ENCODE data around the gene ZBTB11. TPM values are rescaled to one million over a fixed set of nuclear protein-coding genes. Genes with fewer than 3 reads are reported as not detected.
"Not testable (repeated sequence)": the region's sequence is repeated elsewhere in the genome, so short reads cannot be mapped to it uniquely, and the experiment has no call there.

ZBTB11 gene
- total RNA-seq, 6 experiments from 2014 or later, result 13.0 to 16.3 (median 15.5) TPM

- Mint-ChIP-seq H3K27me3 (ENCODE audit: insufficient read depth) (peaks cover 6% of the 10 kb centered on the region), H3K36me3 (ENCODE audit: low read depth) (peaks cover 35% of the 10 kb centered on the region), H3K27ac (peak overlapping the region; percentile 57), H3K4me3 (no peak overlapping the region), H3K4me1 (ENCODE audit: low read depth) (peaks cover 33% of the 10 kb centered on the region), H3K9me3 (no peaks in the 10 kb centered on the region)
- DNase-seq, result no peak
- TF ChIP-seq CTCF (IDR thresholded peaks at IDR 0.05), result no peak
These were observed 3.5 kb upstream of the ZBTB11 start for GRCh38 chr3:101680466-101680865.

DNA sequence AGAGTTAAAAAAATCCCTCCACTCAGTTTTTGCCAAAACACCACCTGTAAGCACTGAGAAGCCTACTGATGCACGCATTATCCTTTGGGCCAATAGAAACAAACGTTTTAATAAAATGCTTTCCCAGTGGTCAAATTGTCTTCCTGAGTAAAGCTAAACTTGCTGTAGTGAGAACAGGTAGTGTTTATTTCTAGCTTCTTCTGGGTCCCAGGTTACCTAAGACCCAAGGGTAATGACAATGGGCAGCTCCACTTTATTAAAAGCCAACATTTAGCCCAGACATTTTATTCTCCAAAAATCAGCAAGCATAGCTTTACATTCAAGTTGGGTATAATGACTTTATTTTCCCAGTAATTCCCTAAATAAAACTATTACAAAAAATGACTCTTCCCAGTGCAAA, 1.9 kb upstream of the ZBTB11 start:
- H3K27ac Mint-ChIP-seq; H3K4me3 Mint-ChIP-seq; H3K9me3 Mint-ChIP-seq; DNase-seq; H3K27me3 Mint-ChIP-seq (ENCODE audit: insufficient read depth): not testable (repeated sequence)
- Mint-ChIP-seq H3K4me1 (ENCODE audit: low read depth) (peaks cover 38% of the 10 kb centered on the region), H3K36me3 (ENCODE audit: low read depth) (peaks cover 30% of the 10 kb centered on the region)

DNA sequence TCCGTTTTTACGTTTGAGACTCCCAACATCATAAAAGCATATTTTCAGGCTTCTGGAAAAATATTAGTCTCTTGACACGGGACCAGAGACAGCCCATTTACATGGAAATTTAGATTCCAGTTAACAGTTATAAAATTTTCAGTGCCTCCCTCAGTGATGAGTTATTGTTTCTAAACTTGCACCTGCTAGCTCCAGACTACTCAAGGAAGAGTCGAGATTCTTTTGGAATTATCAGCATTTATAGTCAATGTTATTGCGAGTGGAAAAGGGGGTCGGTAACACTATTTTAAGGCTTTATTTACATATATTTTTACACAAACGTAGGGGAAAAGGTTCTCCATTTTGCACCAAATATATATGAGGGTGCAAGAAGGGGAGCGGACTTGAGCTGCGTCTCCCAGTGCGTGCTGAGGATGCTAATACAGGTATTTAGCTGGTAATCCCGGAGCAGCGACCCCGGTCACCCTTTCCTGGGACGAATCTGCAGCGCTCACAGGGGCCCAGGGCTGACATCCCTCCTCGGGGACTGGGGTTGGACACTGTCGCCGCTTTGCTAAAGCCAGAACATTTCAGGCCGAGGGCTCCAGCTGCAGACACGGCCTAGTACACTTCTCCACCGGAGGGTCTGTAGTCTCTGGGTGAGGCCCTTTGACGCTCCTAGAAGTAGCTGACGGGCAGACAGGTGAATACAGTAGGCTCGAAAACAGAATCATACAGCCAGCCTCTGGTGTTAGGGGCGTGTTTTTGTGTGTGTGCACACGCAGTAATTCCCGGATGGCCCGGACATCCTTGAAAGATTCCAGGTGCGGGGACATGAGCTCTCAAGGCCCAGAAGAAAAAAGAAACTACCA, 729 bp upstream of the ZBTB11 start:
- Mint-ChIP-seq H3K36me3 (ENCODE audit: low read depth) (peaks cover 28% of the 10 kb centered on the region), H3K27ac (peak overlapping the region; percentile 93), H3K4me3 (peak overlapping the region; percentile 97), H3K27me3 (ENCODE audit: insufficient read depth) (peaks cover 5% of the 10 kb centered on the region), H3K4me1 (ENCODE audit: low read depth) (peaks cover 43% of the 10 kb centered on the region), H3K9me3 (no peaks in the 10 kb centered on the region)
- TF ChIP-seq CTCF (IDR thresholded peaks at IDR 0.05), result peak; percentile 1; the same call in 1 of the 2 replicates
- DNase-seq, result no peak

- Mint-ChIP-seq H3K4me1 (ENCODE audit: low read depth) (peaks cover 45% of the 10 kb centered on the region), H3K27me3 (ENCODE audit: insufficient read depth) (peaks cover 5% of the 10 kb centered on the region), H3K4me3 (peak overlapping the region; percentile 97), H3K36me3 (ENCODE audit: low read depth) (peaks cover 23% of the 10 kb centered on the region), H3K9me3 (no peaks in the 10 kb centered on the region), H3K27ac (peak overlapping the region; percentile 97)
- peak; percentile 37 for TF ChIP-seq CTCF (IDR thresholded peaks at IDR 0.05)
- peak; percentile 91 for DNase-seq
These were observed 642 bp downstream of the ZBTB11 start for GRCh38 chr3:101676216-101676764.

DNA sequence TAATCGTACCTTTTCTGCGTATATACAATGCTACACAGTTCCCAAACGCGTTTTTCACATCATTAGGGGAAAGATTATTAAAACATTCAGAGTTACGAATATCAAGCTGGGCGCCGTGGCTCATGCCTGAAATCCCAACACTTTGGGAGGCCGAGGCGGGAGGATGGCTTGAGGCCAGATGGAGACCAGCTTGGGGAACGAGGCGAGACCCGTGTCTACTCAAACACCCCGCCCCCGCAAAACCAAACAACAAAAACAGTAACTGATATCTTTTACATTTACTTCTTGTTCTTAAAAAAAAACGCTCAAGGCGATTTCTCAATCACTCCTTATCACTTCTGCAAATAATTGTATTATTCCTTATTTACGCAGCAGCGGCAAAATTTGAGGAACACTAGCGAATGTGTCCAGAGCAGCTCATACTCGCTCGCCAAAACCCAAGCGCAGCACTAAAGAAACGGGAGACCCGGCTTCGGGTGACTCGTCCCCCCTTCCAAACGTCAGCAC, 1.2 kb downstream of the ZBTB11 start:
- no peak for DNase-seq
- H3K27me3 Mint-ChIP-seq (ENCODE audit: insufficient read depth), result peaks cover 5% of the 10 kb centered on the region
- peak overlapping the region; percentile 97 for H3K4me3 Mint-ChIP-seq
- peak overlapping the region; percentile 97 for H3K27ac Mint-ChIP-seq
- H3K36me3 Mint-ChIP-seq (ENCODE audit: low read depth), result peaks cover 18% of the 10 kb centered on the region
- no peaks in the 10 kb centered on the region for H3K9me3 Mint-ChIP-seq
- no peak for TF ChIP-seq CTCF (IDR thresholded peaks at IDR 0.05)
- peaks cover 41% of the 10 kb centered on the region for H3K4me1 Mint-ChIP-seq (ENCODE audit: low read depth)

- TF ChIP-seq CTCF (IDR thresholded peaks at IDR 0.05), result no peak
- peaks cover 5% of the 10 kb centered on the region for H3K27me3 Mint-ChIP-seq (ENCODE audit: insufficient read depth)
- peak overlapping the region; percentile 97 for H3K27ac Mint-ChIP-seq
- peaks cover 14% of the 10 kb centered on the region; the same call in 1 of the 2 replicates for H3K36me3 Mint-ChIP-seq (ENCODE audit: low read depth)
- no peaks in the 10 kb centered on the region for H3K9me3 Mint-ChIP-seq
- DNase-seq, result no peak
- peaks cover 41% of the 10 kb centered on the region for H3K4me1 Mint-ChIP-seq (ENCODE audit: low read depth)
- H3K4me3 Mint-ChIP-seq, result peak overlapping the region; percentile 97
These were observed 2.4 kb downstream of the ZBTB11 start for GRCh38 chr3:101674518-101674917.
